ENCODE data around the gene SNW1. TPM values are rescaled to one million over a fixed set of nuclear protein-coding genes. Genes with fewer than 3 reads are reported as not detected.
A peak's percentile ranks its signal among the peaks of the same experiment; 100 is the strongest.
"Not testable (repeated sequence)": the region's sequence is repeated elsewhere in the genome, so short reads cannot be mapped to it uniquely, and the experiment has no call there.

SNW1 gene
- polyA plus RNA-seq, 1 donor, result 89.4 TPM

DNA sequence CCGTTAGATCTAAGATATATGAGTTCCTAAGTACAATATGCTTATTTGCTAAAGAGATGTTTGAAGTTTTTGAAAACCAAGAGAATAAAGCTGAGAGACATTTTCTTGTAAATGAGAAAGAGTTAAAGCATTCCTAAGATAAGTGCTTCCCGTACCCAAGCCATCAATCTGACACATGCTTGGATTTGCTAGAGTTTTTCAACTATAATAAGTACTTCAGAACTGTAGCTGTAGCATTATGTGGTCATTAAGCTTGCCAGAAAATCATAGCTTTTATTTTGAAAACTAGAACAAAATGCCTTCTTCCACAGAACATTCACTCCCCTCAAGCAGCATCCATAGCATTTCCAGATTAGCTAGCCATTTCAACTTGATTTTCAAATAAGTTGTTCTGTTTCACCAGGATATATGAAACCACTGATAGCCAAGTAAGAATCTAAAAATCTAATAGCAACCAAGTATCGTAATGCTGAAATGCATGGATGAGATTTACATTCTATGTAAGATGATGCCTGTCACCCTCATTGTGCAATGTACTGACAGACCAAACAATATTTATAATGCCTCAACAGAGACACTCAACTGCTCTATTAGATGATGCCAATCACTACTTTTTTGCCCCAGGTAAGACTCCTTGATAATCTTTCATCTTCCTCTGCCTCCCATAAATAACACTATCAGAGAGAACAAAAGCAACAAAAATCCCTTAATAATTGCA, 8.0 kb downstream of the SNW1 start:
- no peak for DNase-seq

DNA sequence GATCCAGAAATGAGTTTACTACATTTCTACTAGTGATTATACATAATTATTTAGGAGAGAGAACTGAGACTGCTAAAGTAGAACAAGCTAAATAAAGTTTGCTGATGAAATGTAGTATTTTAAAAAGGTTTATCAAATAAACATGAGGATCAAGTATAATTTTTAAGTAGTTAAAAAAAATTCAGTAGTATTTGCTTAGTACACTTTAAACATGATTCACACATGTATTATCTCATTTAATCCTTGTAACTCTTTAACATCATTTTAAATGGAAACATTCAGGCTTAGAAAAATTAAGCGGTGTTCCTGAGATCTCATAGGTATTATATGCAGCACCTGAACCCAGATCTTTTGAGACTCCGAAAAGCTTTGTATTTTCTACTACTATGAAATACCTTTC, 8.7 kb downstream of the SNW1 start:
- DNase-seq, result no peak

DNA sequence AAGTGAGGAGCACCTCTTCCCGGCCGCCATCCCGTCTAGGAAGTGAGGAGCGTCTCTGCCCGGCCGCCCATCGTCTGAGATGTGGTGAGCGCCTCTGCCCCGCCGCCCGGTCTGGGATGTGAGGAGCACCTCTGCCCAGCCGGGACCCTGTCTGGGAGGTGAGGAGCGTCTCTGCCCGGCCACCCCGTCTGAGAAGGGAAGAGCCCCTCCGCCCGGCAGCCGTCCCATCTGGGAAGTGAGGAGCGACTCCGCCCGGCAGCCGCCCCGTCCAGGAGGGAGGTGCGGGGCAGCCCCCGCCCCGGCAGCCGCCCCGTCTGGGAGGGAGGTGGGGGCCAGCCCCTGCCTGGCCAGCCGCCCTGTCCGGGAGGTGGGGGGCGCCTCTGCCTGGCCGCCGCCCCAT, 13.5 kb downstream of the SNW1 start:
- not testable (repeated sequence) for DNase-seq

DNA sequence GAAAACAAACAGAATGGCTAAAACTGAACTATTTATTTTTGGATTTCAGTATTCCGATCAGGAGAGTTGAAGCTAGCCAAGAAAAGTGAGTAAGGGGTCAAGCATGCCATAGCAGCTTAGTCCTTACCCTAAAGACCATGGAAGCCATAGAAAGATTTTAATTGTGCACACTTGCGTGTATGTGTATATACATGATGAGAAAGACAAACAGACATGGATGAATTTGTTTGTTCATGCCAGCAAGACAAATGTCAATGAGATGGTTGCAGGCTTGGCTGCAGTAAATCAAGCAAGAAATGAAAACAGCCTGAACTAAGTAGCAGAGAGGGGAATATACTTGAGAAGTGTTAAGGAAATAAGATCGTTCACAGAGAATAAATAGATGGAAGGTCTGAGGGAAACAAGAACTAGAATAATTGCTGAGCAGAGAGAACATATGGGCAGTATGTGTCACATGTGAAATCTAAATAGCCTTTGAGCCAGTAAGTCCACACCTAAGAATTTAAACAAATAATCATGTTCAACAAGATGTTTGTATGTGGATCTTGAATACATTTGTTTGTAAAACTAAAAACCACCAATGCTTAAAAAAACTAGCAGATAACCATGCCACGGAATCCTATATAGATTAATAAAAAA, 14.8 kb downstream of the SNW1 start:
- no peak for DNase-seq

DNA sequence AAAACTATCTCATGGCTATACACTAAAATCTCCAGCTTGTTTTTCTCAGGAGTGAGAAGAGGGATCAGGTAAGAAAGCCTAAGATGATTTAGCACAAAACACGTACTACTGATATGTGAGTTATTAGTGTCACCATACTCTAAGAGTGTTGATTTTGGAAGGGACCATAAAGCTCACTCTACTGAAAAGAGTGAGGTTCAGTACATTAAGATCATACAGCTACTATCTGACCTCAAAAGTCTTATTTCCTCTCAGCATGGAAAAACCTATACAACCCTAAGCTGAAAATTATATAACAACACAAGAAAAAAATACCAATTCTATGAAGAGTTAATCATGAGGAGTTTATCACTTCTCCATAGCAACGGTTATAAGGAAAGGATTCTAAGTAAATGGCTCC, 19.5 kb downstream of the SNW1 start:
- no peak for DNase-seq

DNA sequence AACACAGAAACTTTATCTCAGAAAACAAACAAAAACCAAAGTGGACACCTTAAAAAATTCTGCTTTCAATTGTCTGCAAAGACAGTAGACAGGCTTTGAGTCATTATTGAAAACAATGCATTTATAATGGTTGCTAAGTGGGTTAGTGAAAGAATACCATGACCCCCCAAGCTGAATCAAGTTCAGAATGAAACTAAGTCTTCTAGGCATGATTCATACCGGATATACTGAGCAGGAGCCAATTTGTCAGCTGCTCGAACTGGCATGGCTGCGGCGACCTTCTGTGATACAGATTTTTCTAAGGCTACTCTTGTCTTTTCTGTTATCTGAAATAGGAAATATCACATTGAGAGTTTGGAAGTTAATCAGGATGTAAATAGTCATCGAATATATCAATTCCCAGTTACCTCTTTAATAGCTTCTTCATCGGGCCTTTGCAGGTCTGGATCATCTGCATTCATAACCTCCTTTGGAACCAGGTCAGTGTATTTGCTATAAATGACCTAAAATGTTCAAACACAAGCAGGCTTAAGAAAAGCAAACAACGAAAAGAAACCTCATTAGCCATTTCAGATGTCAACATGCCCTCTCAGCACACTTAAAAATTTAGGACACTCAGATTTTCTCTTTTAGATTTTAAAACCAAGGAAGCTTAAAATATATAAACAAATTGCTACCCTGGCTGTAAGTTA, 22.3 kb downstream of the SNW1 start:
- no peak for DNase-seq

DNA sequence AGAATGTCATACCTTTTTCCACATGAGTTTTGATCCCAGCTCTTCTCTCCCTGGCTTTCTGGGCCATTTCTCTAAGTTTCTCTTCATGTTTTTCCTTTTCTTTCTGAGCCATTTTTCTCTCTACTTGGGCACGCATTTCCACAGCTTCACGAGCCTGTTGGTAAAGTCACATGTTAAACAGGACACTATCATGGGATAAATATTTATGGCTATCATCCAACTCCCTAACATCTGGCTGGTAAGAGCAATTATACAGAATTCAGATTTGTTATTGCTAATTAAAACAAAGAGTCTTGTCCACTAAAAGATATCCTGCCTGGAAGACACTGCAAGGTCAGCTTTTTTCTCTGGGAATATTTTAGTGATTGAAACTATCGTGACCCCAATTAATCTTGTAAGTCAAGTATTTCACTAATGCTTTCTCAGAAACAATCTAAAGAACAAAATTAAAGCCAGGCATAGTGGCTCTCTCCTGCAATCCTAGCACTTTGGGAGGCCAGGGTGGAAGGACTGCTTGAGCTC, 29.9 kb downstream of the SNW1 start:
- no peak for DNase-seq

DNA sequence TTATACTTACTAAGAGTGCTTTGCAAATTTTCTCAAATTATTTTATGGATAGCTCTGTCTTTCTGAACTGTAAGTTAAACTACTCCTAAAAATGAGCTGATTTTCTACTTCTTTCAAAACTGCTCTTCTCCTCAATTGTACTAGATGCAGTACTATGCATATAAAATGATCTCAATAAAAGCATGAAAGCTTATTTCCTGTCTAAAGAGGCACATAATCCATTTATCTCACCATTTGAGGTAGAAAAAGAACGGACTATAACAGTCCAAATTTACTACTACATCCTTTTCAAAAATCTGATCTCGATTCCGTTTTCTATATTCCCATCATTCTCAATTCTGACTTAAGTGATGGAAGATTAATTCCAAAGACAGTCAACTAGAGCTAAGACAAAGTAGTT, 38.7 kb downstream of the SNW1 start:
- DNase-seq, result no peak

DNA sequence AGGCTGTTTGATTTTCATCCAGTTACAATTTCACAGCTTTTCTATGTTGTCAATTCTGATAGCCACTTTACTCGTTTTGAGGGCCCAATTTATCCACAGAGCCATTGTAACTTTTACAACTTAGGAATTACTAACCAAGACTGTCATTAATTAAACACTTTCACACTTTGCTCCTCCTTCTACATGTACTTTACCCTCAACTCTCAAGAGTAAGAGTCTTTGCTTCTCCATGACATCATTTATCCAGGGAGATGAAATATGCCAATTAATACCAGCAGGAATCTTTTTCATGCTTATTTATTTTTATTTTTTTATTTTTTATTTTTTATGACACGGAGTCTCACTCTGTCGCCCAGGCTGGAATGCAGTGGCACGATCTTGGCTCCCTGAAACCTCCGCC, 39.5 kb downstream of the SNW1 start:
- no peak for DNase-seq

DNA sequence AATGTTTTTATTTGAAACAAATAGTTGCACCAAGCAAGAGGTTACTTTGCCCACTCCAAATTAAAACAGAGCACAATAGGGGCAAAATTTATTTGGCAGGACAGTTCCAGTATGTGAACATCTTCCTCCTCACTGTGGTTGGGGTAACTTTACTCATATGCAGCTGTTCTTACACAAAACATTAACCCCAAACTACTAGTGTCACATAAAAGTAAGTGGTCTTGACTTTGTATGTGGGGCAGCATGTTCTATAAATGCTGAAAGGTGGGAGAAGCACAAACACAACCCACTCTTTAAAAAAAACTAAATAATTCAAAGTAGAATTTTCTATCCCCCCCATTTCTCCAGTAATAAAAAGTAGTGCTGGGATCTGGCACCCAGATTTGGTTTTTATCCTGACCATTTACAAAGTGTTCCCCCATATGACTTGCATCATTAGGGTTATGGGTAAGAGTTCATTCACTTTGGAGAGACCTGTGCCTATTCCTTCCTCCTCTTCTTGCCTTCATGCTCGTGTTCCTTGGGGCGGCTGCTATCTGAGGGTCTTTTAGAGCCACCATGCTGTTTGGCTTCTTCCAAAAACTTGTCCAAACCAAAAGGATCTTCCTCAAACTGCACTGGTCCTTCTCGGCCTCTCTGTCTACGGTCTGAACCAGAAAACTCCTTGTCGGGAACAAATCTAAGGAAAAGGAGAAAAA, 43.2 kb downstream of the SNW1 start:
- no peak for DNase-seq

DNA sequence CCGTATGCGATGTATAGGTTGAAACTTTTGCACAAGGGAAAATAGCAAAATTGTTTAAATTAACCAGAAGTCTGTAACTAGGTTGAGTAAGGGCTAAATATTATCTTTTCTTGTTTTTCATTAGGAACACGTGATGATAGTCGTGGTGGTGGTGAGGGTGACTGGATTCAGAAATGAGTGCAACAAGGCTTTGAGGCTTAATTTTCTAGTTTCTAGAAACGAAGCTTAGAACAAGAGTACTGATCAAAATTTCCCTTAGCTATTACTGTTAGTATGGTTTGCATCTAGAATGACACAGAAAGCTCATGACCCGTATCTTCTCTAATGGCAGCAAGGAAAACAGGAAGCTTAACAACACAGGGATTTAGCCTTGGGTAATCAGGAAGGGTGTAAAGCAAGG, 46.0 kb downstream of the SNW1 start:
- DNase-seq, result no peak

DNA sequence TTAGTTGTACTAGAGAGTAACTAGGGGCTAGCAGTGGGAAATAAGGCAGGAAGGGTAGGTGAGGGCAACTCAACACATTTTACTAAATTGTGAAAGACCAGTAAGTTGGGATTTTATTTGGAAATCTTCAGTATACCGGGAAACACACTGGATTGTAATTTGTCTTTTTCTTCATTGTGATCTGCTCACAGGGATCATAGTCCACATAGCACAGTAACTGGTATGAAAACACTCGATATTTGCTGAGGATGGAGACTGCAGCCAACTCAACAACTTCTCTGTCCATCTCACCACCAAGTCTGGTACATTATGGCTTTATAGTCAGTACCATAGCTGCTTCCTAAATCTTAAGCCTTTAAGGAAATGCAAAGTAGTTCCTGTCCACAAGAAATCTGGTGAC, 50.6 kb downstream of the SNW1 start:
- no peak for DNase-seq

DNA sequence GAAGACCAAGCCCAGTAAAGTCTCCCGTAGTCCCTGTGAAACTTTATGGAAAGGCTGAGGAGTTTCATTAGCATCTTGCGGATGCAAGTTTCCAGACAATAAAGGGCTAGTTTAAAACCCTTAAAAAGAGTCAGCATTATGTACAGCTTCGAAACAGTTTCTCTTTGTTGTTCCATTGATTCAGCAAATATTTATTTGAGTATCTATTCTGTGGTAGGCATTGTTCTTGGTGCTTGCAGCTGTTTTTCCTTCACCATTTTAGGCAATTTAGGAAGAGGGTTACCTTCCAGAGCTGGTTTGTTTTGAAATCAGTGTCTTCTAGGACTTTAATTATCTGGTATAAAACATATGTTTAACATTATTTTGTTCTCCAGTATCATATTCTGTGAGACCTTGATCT, 51.5 kb downstream of the SNW1 start:
- no peak for DNase-seq

DNA sequence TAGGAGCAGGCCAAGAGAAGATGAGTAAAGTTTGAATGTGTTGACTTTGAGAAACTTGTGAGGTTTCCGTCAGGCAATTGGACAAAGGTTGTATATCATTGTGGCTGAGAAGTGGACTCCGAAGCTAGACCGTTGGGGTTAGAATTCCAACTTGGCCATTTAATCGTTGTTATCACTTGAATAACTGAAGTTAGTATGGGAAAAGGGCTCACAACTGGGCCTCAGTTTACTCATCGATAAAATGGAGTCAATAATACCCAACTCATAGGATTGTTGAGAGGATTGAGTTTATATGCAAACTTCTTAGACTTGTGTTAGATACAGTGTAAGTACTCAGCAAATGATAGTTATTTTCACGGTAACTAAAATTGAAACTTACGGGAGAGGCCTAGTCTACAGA, 52.2 kb downstream of the SNW1 start:
- DNase-seq, result no peak

DNA sequence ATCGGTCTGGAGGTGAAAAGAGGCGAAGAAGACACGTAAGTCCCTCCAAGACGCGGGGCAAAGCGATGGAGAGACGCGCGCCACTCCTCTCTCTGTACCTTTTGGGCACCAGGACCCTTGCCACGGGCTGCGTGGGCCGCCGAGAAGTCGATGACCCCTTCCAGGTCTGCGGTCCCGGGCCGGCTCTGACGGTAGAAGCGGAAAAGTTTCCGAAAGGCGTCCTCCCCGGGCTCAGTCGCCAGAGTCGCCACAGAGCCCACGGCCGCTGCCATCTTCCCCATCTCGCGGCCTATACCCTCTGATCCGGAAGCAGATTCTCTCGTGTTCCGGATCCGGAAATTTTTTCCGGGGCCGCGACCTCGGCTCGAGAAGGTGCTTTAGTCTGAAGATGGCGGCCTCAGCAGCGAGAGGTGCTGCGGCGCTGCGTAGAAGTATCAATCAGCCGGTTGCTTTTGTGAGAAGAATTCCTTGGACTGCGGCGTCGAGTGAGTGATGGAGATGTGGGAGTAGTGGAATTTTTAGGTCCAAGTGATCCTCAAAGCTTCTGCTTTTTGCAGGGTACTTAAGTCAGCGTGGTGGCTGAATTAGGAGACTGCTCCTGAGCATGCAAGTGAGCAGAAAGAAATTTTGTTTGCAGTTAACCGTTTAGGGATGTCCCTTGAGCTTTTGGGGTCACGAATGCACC, 53.1 kb downstream of the SNW1 start, which contains the start of the genes ALKBH1 and SLIRP:
ALKBH1 (minus strand) TSS at position 300 of the 685 bp plus-strand sequence; CDS start at position 281, 19 bp downstream.
SLIRP (plus strand) TSS at position 380 of the 685 bp plus-strand sequence; CDS start at position 389, 9 bp downstream.
- DNase-seq, result peak; percentile 95

DNA sequence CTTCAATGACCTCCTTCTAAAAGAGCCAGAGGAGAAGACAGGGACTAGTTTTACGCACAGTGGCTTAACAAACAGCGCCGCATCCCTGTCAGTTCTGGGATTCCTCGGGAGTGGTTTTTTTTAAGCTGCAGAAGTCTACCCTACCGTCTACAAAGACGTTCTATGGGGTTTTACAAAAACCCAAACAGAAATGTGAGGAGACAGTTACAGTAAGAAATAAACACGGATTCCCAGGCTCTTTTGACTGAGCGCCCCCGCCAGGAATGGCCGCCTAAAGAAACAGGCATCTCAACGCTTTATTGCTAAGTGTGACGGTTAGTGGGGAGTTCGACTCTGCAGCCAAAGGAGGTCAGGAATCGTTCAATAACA, 53.6 kb downstream of the SNW1 start:
- DNase-seq, result peak; percentile 26

DNA sequence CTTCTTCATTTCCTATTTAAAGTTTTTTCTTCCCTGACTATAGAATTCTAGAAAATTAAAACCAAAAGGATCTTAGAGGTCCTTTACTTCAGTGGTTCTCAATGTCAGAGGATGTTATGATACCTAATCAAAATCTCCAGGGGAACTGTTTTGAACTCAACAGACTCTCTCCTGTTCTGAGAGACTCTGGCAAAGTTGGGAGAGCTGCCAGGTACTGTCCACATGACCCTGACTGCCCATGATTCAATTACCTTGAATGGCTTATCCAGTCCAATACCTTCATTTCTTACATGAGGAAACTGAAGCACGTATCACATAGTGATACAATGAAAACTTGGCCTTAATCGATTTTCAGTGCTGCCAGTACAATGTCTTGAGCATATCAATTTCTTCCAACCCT, 69.7 kb downstream of the SNW1 start:
- DNase-seq, result no peak

DNA sequence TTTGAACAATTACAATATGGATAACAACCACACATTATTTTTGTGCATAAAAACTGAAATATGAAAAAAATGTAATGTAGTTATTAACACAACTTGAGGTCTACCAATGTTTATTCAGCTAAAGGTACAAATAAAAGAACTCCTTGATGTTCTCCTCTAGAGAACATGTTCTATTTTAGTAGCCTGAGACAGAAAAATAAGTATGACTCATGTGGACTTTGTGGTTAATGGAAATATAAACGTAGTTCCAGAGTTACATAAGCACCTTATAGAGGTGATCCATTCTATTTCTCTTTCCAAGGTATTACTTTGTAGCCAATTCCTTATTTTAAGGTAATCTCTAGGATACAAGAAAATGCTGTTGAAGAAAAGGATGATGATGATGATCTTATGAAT, 78.8 kb downstream of the SNW1 start:
- no peak for DNase-seq

DNA sequence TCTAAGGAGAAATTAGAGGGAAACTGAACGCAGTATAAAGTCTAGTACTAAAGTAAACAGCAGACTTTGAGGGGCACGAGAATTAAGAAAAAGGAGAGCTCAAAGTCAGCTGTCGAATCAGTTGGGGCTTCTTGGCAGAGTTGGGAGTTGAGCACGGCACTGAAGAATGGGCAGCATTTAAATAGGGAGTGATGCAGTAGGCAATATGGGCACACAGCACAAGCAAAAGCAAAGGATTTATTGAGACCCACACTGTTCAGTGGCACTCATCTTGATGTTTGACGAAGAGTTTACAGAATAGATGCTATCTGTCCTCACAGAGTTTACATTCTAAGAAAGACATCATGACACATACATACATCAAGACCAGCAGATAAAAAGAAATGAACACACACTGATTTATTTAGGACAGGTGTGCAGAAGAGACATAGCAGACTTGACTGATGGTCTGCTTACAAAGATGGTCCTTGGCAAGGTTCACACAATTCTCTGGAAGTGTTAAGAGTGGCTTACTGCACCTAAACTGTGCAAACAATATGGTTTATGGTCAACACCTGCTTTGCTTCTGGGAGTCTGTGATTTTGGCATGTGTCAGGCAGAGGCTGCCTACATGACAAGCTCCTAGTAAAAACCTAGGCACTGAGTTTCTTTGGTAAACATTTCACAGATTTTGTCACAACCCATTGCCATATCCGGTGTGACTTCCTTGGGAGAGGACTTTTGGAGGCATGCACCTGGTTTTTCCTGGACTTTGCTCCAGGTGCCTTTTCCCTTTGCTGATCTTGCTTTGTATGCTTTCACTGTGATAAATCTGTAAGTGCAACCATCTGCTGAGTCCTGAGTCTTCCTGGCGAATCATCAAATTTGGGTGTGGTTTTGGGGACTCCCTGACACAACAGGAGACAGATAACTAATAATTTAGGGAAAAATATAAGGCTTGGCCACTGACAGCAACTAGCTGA, 79.5 kb downstream of the SNW1 start:
- no peak for DNase-seq

DNA sequence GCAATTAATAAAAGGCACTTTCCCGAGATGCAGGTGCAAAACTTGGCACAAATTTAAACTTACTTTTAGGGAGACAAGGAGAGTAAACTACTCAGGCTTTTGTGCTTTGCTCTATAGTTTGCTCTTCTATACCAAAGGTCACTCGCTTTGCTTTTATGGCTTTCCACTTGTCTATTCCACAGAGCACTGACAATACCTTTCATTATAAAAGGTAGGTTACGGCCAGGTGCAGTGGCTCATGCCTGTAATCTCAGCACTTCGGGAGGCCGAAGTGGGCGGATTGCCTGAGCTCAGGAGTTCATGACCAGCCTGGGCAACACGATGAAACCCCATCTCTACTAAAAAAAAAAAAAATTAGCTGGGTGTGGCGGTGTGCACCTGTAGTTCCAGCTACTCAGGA, 86.0 kb downstream of the SNW1 start:
- no peak for DNase-seq

DNA sequence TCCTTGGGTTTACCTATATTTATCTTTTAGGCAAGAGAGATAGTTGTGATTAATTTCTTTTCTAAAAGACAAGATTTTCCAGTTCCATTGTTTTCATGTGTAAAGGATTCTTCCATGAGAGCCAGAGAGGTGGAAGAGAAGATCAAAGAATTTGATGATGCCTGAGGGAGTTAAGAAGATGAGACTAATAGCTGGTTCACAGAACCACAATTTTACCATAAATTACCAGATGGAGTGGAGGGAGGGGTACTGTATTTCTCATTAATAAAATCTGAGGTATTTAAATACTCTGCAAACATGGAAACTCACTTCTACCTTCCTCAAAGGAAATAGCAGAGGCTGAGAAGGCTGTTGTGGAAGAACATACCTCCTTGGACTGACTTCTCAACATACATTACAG, 87.8 kb downstream of the SNW1 start:
- no peak for DNase-seq
